ENCODE results near the gene LIF. TPM values are rescaled to one million over a fixed set of nuclear protein-coding genes. Genes with fewer than 3 reads are reported as not detected.

The LIF gene
- total RNA-seq, 2 experiments from 2014 or later = 0.17 to 0.30 TPM

DNA sequence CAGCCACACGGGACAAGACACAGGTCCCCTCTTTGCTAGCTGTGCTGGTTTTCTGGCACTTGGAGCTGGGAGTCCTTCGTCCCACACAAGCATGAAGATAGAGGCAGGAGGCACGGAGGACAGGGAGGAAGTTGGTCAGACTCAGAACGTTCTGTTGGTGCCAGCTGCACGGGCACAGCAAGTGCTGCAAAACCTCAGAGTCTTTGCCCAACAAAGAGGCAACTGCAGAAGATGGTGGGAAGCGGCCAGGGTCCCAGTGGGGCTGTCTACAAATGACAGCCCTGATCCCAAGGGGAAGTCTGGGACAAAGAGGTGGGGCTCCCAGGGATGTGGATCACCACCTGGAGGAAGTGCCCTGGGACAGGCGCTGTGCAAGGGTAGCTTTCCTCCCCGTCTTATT lies 29.5 kb upstream of the LIF start:
- intact Hi-C loops (cut with DNase I, micrococcal nuclease) = no loop called here

DNA sequence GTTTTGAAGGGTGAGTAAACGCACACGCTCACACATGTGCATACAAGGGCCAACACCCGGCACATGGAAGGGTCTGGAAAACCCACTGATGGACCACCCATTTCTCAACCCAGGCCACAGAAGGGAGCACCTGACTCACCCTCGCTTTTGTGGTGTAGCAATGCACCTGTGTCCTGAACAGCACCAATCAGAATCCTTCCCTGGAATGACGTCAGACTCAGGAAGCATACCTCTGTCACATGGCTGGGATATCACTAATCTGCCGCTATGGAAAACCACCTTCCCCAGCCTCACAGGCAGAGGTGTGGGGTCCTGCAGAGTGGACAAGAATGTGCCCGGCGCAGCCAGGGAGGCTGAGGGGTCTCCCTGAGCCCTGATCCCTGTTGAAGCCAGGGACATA lies 29.1 kb upstream of the LIF start:
- no peaks in the 10 kb centered on the region for H3K27me3 ChIP-seq (ENCODE audit: control insufficient read depth in 1 of 2, insufficient read depth in 2 of 2, low read length in 2 of 2)
- ATAC-seq (ENCODE audit: poor library complexity) = peak; percentile 88
- peak overlapping the region; percentile 3 for H3K4me3 Mint-ChIP-seq
- no peaks in the 10 kb centered on the region for H3K9me3 Mint-ChIP-seq
- ChIA-PET CTCF (interaction anchor here (0.6 kb wide), 1 partner anchor 12 kb away, joined by 3 read pairs; no protein-coding TSS in a partner anchor), POLR2A (no interaction called here)
- H3K9me3 ChIP-seq (ENCODE audit: control insufficient read depth in 1 of 2, insufficient read depth in 1 of 2, low read length in 2 of 2) = no peaks in the 10 kb centered on the region
- peaks cover 50% of the 10 kb centered on the region for H3K4me1 Mint-ChIP-seq (ENCODE audit: low read depth)
- H3K4me1 ChIP-seq (ENCODE audit: insufficient read depth, low read length) = peaks cover 34% of the 10 kb centered on the region
- H3K27me3 Mint-ChIP-seq = no peaks in the 10 kb centered on the region
- H3K36me3 ChIP-seq (ENCODE audit: insufficient read depth, low read length) = no peaks in the 10 kb centered on the region
- peak overlapping the region; percentile 25 for H3K27ac Mint-ChIP-seq
- no peak overlapping the region for H3K27ac ChIP-seq (ENCODE audit: low read depth in 1 of 2, low read length in 2 of 2)
- peaks cover 5% of the 10 kb centered on the region for H3K36me3 Mint-ChIP-seq (ENCODE audit: low read depth)
- TF ChIP-seq, protein P1, sequence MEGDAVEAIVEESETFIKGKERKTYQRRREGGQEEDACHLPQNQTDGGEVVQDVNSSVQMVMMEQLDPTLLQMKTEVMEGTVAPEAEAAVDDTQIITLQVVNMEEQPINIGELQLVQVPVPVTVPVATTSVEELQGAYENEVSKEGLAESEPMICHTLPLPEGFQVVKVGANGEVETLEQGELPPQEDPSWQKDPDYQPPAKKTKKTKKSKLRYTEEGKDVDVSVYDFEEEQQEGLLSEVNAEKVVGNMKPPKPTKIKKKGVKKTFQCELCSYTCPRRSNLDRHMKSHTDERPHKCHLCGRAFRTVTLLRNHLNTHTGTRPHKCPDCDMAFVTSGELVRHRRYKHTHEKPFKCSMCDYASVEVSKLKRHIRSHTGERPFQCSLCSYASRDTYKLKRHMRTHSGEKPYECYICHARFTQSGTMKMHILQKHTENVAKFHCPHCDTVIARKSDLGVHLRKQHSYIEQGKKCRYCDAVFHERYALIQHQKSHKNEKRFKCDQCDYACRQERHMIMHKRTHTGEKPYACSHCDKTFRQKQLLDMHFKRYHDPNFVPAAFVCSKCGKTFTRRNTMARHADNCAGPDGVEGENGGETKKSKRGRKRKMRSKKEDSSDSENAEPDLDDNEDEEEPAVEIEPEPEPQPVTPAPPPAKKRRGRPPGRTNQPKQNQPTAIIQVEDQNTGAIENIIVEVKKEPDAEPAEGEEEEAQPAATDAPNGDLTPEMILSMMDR (IDR thresholded peaks at IDR 0.05) = no peak
- peak overlapping the region; percentile 22 for H3K4me3 ChIP-seq (ENCODE audit: low read length)
- peak in 4 of 14 experiments; percentile 47 to 73 (median 68) for DNase-seq
- intact Hi-C loops (cut with DNase I, micrococcal nuclease) = no loop called here

More for the DNA sequence above, 29.5 kb upstream of the LIF start:
- Histone ChIP-seq H3K27me3 (ENCODE audit: control insufficient read depth in 1 of 2, insufficient read depth in 2 of 2, low read length in 2 of 2) (no peaks in the 10 kb centered on the region), H3K4me1 (ENCODE audit: insufficient read depth, low read length) (peaks cover 34% of the 10 kb centered on the region), H3K27ac (ENCODE audit: low read depth in 1 of 2, low read length in 2 of 2) (no peak overlapping the region), H3K4me3 (ENCODE audit: low read length) (peak overlapping the region; percentile 22), H3K9me3 (ENCODE audit: control insufficient read depth in 1 of 2, insufficient read depth in 1 of 2, low read length in 2 of 2) (no peaks in the 10 kb centered on the region), H3K36me3 (ENCODE audit: insufficient read depth, low read length) (no peaks in the 10 kb centered on the region)
- Mint-ChIP-seq H3K4me1 (ENCODE audit: low read depth) (peaks cover 50% of the 10 kb centered on the region), H3K27me3 (no peaks in the 10 kb centered on the region), H3K36me3 (ENCODE audit: low read depth) (peaks cover 5% of the 10 kb centered on the region), H3K27ac (peak overlapping the region; percentile 25), H3K4me3 (peak overlapping the region; percentile 3), H3K9me3 (no peaks in the 10 kb centered on the region)
- ChIA-PET POLR2A (no interaction called here), CTCF (no interaction called here)
- DNase-seq (peak in 1 of 14 experiments; percentile 34), ATAC-seq (ENCODE audit: poor library complexity) (peak; percentile 43)
- TF ChIP-seq, protein P1 (IDR thresholded peaks at IDR 0.05) = no peak

DNA sequence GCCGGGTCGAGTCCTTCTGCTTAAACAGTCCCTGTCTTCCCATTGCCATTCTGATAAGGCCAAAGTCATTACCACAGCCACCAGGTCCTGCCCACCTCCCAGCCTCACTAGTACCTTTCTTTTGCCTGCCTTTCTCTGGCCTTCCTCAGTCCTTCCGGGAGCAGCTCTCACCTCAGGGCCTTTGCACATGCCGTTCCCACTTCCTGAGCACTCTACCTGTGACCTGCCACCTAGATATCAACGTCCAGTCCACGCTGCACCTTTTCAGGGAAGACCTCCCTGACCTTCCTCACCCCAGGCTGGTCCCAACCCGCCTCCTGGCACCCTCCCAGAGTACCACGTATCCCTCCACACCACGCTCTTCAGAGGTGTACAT lies 27.9 kb upstream of the LIF start:
- POLR2A ChIA-PET = no interaction called here
- Mint-ChIP-seq H3K4me1 (ENCODE audit: low read depth) (peaks cover 45% of the 10 kb centered on the region), H3K4me3 (no peak overlapping the region)

More for the DNA sequence above, 27.9 kb upstream of the LIF start:
- peaks cover 3% of the 10 kb centered on the region for H3K36me3 ChIP-seq (ENCODE audit: insufficient read depth, low read length)
- H3K36me3 Mint-ChIP-seq (ENCODE audit: low read depth) = peaks cover 10% of the 10 kb centered on the region
- TF ChIP-seq, protein P1 (IDR thresholded peaks at IDR 0.05) = no peak
- no peaks in the 10 kb centered on the region for H3K9me3 ChIP-seq (ENCODE audit: control insufficient read depth in 1 of 2, insufficient read depth in 1 of 2, low read length in 2 of 2)
- DNase-seq = no peak
- H3K27ac Mint-ChIP-seq = peak overlapping the region; percentile 42
- no peaks in the 10 kb centered on the region for H3K9me3 Mint-ChIP-seq
- CTCF ChIA-PET = no interaction called here
- H3K4me3 ChIP-seq (ENCODE audit: low read length) = no peak overlapping the region
- H3K27ac ChIP-seq (ENCODE audit: low read depth in 1 of 2, low read length in 2 of 2) = no peak overlapping the region
- H3K27me3 ChIP-seq (ENCODE audit: control insufficient read depth in 1 of 2, insufficient read depth in 2 of 2, low read length in 2 of 2) = no peaks in the 10 kb centered on the region
- intact Hi-C loops (cut with DNase I, micrococcal nuclease) = no loop called here
- no peak for ATAC-seq (ENCODE audit: poor library complexity)
- no peaks in the 10 kb centered on the region for H3K27me3 Mint-ChIP-seq
- H3K4me1 ChIP-seq (ENCODE audit: insufficient read depth, low read length) = peaks cover 27% of the 10 kb centered on the region

Data from CD4-positive, alpha-beta T cell (primary cell).